GM19035 (cell line): ENCODE data around the gene SCO2.
"Not testable (repeated sequence)": the region's sequence is repeated elsewhere in the genome, so short reads cannot be mapped to it uniquely, and the experiment has no call there.

ENCODE experiments used
- ATAC-seq: cut with Tn5 transposase; IDR thresholded peaks from one replicate; pipeline ENCODE4 v1.9.1; 2021; ENCODE audit not compliant: unreplicated experiment

SCO2 gene

DNA sequence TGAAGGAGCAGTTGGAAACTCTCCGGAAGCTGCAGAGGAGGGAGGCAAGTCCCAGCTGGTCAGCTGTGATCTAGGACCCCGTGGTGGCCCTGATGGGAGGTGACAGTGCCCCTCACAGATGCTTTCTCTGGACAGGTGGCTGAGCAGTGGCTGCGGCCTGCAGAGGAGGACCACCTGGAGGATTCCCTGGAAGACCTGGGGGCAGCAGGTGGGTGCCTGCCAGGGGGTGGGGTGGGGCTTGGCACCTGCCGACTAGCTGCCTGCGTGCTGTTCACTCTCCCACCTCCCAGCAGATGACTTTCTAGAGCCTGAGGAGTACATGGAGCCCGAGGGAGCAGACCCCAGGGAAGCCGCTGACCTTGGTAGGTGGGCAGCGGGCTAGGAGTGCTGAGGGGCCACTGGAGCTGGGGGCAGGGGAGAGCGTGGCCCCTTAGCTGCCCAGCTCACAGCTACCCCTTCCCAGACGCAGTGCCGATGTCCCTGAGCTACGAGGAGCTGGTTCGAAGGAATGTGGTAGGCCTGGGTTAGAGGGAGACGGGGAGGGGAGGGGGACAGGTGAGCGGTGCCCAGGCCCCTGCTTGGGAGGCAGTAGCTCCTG, 3.1 kb downstream of the SCO2 start:
- ATAC-seq: no peak

- ATAC-seq: no peak
These were observed 3.7 kb downstream of the SCO2 start for GRCh38 chr22:50521710-50522109.

- no peak for ATAC-seq
These were observed 4.5 kb downstream of the SCO2 start for GRCh38 chr22:50520826-50521453.

GRCh38 chr22:50520184-50520583, 5.2 kb downstream of the SCO2 start:
- not testable (repeated sequence) for ATAC-seq

DNA sequence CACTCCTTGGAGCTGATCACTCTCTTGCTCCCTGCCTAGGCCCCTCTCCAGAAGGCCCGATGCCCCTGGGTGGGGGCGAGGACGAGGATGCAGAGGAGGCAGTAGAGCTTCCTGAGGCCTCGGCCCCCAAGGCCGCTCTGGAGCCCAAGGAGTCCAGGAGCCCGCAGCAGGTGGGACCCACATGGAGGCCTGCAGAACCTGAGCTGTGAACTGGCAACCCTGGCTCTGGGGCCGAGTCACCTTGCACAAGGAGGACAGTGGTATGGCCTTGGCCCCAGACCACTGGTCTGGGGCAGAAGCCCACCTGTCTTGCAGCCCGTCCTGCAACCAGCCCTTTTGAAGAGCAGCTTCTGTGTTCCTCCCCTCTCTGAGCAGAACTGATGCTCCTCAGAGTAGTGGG, 6.2 kb downstream of the SCO2 start:
- ATAC-seq: no peak

DNA sequence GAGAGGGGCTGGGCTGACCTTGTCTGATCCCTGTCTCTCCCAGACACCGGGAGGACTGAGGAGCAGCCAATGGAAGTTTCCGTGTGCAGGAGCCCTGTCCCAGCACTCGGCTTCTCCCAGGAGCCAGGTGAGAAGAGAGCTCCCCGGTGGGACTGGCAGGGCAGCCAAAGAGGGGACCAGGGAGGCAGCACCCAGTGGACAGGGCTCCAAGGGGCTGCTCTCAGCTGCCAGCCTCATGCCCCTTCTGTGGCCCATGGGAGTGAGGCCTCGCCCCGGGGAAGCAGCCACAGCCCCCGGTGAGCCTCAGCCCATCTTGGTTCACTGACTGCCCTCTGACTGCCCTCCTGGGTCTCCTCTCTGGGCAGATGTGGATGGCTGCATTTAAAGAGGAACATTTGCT, 6.8 kb downstream of the SCO2 start:
- no peak for ATAC-seq

DNA sequence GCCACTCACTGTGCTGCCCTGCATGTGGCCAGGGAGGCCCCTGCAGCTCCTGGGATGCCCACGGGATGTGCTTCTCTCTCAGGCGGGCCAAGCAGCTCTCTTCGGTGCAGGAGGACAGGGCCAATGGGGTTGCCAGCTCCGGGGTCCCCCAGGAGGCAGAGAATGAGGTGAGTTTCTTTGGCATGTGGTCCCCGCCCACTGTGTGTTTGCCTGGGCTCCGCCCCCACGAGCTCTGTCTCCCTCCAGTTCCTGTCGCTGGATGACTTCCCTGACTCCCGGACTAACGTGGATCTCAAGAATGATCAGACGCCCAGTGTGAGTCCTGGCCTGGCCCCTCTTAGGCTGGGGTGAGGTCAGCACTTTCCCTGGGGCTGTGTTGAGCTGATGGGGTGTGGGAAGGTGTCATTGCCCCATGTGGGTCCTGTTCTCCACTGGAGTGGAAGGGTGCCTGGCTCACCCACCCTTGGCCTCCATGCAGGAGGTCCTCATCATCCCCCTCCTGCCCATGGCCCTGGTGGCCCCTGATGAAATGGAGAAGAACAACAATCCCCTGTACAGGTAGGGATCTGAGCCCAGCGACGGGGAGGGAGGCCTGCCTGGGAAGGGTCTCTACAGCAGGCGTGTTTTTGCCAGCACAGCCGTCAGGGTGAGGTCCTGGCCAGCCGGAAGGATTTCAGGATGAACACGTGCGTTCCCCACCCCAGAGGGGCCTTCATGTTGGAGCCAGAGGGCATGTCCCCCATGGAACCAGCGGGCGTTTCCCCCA, 7.7 kb downstream of the SCO2 start:
- ATAC-seq: no peak

- ATAC-seq: no peak
These were observed 8.5 kb downstream of the SCO2 start for GRCh38 chr22:50516891-50517290.

DNA sequence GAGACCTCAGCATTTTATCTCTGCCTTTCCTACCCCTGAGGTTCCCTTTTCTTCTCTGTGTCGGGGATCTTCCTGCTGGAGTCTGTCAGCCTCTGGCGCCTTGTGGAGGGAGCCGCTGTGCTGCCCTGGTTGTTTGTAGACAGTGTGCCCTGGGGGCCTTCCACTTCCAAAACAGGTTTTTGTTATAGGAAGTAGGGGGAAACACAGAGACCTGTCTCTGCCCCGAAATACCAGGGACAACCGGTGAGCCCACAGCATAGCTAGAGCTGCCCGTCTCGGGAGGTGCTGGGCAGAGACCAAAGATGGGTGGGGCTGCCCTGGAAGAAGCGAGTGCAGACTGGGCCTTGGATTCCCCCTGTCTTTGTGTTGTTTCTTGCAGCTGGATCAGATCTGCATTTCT, 9.3 kb downstream of the SCO2 start:
- ATAC-seq: no peak

GRCh38 chr22:50513175-50513574, 12.2 kb downstream of the SCO2 start:
- ATAC-seq: no peak

- ATAC-seq: no peak
These were observed 16.5 kb downstream of the SCO2 start for GRCh38 chr22:50508897-50509296.

DNA sequence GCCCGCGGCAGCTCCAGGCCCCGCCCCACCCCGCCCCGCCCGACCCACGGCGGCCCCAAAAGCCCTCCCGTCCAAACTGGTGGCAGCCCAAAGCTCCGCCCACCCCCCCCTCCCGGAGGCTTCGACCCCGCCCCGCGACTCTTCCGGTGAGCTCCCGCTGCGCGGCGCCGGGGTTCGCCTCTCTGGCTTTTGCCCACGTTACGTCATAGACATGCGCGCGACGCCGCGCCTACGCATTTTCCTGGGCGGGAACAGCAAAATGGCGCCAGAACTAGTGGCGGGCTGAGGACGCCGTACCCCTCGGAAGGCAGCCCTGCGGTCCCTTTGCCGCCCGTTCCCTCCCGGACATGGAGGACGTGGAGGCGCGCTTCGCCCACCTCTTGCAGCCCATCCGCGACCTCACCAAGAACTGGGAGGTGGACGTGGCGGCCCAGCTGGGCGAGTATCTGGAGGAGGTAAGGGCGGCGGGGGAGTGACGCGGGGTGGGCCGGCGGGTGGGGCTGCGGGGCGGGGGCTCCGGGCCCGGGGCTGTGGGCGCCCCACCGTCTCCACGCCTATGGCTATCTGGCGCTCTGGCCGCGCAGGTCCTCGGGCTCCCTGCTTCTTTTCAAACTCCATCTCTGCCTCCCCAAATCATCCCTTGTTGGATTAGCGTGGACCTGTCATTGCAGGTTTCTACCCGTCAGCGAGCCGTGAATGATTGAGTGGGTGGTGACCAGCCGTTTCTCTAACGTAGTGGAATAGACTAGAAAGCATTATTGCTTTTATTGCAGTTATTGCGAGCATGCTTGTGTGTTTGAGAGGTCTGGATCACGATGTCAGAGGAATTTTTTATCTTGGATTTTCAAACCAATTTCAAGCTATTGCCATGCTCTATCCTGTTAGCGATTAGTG, 17.2 kb downstream of the SCO2 start, which contains the start of gene NCAPH2:
TSS of gene NCAPH2 (plus strand) at position 234 of the 894 bp plus-strand sequence. CDS start at position 348, 114 bp downstream.
- ATAC-seq: peak; percentile 69

DNA sequence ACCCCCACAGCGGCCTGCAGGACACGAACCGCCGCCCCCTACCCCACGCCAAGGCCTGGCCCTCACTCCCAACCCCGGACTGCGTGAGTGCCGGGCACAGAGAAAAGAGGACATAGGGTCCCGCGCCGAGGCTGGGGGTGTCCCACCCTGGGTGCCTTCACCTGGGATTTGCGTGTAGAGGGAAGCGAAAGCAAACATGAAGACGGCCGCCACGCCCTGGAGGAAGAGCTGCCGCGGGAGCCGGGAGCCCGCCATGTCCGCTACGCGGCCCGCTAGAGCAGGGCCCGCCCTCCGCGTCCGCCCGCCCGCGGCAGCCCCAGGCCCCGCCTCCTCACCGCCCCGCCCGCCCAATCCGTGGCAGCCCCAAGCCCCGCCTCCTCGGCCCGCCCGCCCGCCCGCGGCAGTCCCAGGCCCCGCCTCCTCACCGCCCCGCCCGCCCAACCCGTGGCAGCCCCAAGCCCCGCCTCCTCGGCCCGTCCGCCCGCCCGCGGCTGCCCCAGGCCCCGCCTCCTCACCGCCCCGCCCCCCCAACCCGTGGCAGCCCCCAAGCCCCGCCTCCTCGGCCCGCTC, 17.9 kb downstream of the SCO2 start, which contains the start of gene LMF2:
TSS of gene LMF2 (minus strand) at position 282 of the 570 bp plus-strand sequence. CDS start at position 255, 27 bp downstream.
- ATAC-seq: peak; percentile 58

- ATAC-seq: peak; percentile 8
These were observed 18.6 kb downstream of the SCO2 start for GRCh38 chr22:50506611-50507420.

DNA sequence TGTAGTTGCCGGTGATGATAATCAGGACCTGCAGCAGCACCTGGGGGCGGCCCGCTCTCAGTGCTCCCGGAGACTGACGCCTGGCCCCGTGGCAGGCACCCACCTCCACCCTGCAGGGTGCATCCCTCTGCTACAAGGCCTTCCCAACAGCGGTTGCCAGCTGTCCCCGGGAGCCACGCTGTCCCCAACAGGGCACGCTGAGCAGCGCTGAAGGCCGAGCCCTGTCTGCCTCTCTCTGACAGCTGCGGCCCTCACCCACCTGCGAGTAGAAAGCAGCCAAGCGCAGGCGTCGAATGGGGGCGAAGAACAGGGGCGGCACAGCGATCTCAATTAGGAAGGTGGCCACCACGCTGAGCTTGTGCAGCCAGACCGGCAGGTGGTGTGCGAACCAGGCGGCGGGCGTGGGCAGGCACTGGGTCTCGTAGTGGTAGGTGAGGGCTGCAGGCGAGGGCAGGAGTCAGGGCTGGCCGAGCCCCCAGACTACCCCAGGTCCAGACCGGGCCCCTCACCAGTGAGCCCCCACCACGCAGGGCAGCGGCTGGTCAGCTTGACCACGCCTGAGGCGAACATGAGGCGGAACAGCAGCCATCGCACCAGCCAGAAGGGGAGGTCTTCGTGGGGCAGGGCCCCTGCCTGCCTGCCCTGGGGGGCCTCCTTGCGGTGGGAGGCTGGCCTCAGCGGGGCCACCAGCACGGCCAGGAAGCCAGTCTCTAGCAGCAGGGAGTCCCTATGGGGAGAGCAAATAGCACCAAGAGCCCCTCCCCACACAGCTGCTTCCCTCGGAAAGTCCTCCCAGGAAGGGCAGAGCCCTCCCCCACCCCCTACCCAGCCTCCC, 19.4 kb downstream of the SCO2 start:
- no peak for ATAC-seq

GRCh38 chr22:50505276-50505775, 20.1 kb downstream of the SCO2 start:
- no peak for ATAC-seq

DNA sequence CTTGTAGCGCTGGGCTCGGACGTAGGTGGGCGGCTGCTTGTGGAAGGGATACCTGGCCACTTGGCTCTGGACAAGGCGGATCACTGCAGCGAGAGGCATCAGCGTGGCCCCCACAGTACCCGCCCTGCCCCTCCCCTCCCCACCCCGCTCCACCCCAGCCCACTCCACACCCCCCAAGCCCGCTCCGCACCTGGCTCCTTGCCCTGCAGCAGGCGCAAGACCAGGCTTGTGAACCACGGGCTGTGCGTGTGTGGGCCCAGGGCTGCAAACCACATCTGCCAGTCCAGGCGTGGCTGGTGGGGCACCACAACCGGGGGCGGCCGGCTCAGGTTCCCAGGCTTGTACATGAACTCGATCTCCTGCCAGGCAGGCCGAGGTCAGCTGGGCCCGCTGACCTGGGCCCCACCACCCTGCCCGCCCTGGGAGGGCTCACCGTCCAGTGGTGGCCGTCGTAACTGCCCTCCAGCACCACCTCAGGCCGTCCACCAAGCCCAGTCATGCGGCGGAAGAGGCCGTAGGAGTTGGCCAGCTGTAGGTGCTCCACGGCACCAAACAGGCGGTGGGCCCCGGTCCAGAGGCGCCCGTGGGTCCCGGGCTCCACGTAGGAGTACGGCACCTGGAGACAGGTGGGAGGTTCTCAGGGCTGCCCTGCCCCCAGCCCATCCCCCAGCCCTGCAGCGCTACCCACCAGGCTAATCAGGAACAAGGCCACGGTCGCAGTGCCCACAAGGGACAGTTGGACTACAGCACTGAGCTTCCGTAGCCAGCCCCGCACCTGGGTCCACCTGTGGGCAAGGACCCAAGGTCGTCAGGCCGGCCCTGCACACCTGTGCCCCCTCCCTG, 20.8 kb downstream of the SCO2 start:
- ATAC-seq: no peak
